A673 (cell line): ENCODE measurements around the gene DLGAP1. TPM values are rescaled to one million over a fixed set of nuclear protein-coding genes. Genes with fewer than 3 reads are reported as not detected.

Experiments
- BruUV-seq: library from RNA; stranded (reverse); fragments of 400-500 nt; replicated peaks from 2 replicates; lab custom pipeline; 2021; lab: Mats Ljungman, UMichigan
- CTCF ChIA-PET: fragments of 300-600 bp; sonication (Branson Sonifier 250); formaldehyde crosslinking; loops from one replicate; lab custom pipeline; 2022; ENCODE audit warnings: antibody characterized with exemption; lab: Charles Lee
- POLR2A ChIA-PET: fragments of 300-600 bp; sonication (Branson Sonifier 250); formaldehyde crosslinking; loops from one replicate; lab custom pipeline; 2022; ENCODE audit warnings: antibody characterized with exemption; ENCODE audit not compliant: low non-redundant PET; lab: Charles Lee
- DNase-seq: peaks from one replicate; pipeline ENCODE4 v3.0.0-alpha.2; 2015; ENCODE audit warnings: low spot score
- H3K27ac ChIP-seq: fragments of 200-600 bp; sonication (generic); 2 replicates; pipeline ENCODE4 v1.5.1; 2016; ENCODE audit warnings: mixed run types, low read depth, mild to moderate bottlenecking, mixed read lengths, antibody characterized with exemption, low read length; ENCODE audit not compliant: poor library complexity, severe bottlenecking
- H3K27me3 ChIP-seq: fragments of 200-600 bp; sonication (generic); replicated peaks from 2 replicates; pipeline ENCODE4 v1.6.1; 2017; ENCODE audit warnings: mixed run types, low read depth, mild to moderate bottlenecking, mixed read lengths, antibody characterized with exemption, low read length; ENCODE audit not compliant: insufficient read depth, poor library complexity
- H3K36me3 ChIP-seq: fragments of 200-600 bp; sonication (generic); 2 replicates; pipeline ENCODE4 v1.6.1; 2016; ENCODE audit warnings: mixed run types, mild to moderate bottlenecking, mixed read lengths, antibody characterized with exemption, low read length; ENCODE audit not compliant: insufficient read depth, poor library complexity, severe bottlenecking
- H3K4me1 ChIP-seq: fragments of 200-600 bp; sonication (generic); 2 replicates; pipeline ENCODE4 v1.6.1; 2017; ENCODE audit warnings: mixed run types, mild to moderate bottlenecking, mixed read lengths, antibody characterized with exemption, low read length; ENCODE audit not compliant: insufficient read depth, poor library complexity, severe bottlenecking
- H3K4me3 ChIP-seq: fragments of 200-600 bp; sonication (generic); 2 replicates; pipeline ENCODE4 v1.5.1; 2016; ENCODE audit warnings: low read depth, mixed run types, mild to moderate bottlenecking, mixed read lengths, low read length; ENCODE audit not compliant: poor library complexity, severe bottlenecking
- H3K9me3 ChIP-seq: fragments of 200-600 bp; sonication (generic); 2 replicates; pipeline ENCODE4 v1.6.1; 2016; ENCODE audit warnings: mixed run types, low read depth, mild to moderate bottlenecking, mixed read lengths, antibody characterized with exemption, low read length; ENCODE audit not compliant: poor library complexity, severe bottlenecking
- CTCF ChIP-seq: fragments of 300-800, 200-600 bp; sonication (generic); conservative IDR thresholded peaks from 2 replicates; pipeline ENCODE4 v1.5.1; 2017; ENCODE audit warnings: low read depth, mild to moderate bottlenecking, antibody characterized with exemption, low read length, moderate library complexity, mixed read lengths
- EZH2 ChIP-seq: fragments of 200-600 bp; sonication (generic); IDR thresholded peaks from 2 replicates; pipeline ENCODE4 v1.6.1; 2017; ENCODE audit warnings: borderline replicate concordance, low read depth, mild to moderate bottlenecking, mixed read lengths, antibody characterized with exemption, low read length; ENCODE audit not compliant: poor library complexity, severe bottlenecking
- intact Hi-C: fragments of 100-400 bp; cut with micrococcal nuclease; formaldehyde crosslinking; loops from one replicate; pipeline ENCODE4 v1.10.0; 2022; ENCODE audit not compliant: unreplicated experiment
- total RNA-seq: library from RNA; stranded (reverse); gene quantifications from 2 replicates; pipeline ENCODE4 v1.2.3, GENCODE V29; 2021

Gene DLGAP1
- total RNA-seq, 1 experiment from 2014 or later, result 135 TPM

- BruUV-seq, result no TSS peak
- POLR2A ChIA-PET, result no interaction called here
- Histone ChIP-seq H3K9me3 (peaks cover 21% of the 10 kb centered on the region), H3K4me1 (peaks cover 13% of the 10 kb centered on the region), H3K36me3 (peaks cover 23% of the 10 kb centered on the region), H3K27me3 (no peaks in the 10 kb centered on the region), H3K27ac (peak overlapping the region; percentile 51), H3K4me3 (no peak overlapping the region)
- no peak for DNase-seq
- intact Hi-C loops, result no loop called here
- TF ChIP-seq EZH2, result no peak
- TF ChIP-seq CTCF, result no peak
- CTCF ChIA-PET, result no interaction called here
These were observed 693.8 kb downstream of the DLGAP1 start for GRCh38 chr18:3761266-3761665.

GRCh38 chr18:3760741-3761140, 694.4 kb downstream of the DLGAP1 start:
- Histone ChIP-seq H3K9me3 (peaks cover 16% of the 10 kb centered on the region), H3K36me3 (peaks cover 19% of the 10 kb centered on the region), H3K4me3 (no peak overlapping the region), H3K4me1 (peaks cover 13% of the 10 kb centered on the region), H3K27me3 (no peaks in the 10 kb centered on the region), H3K27ac (peak overlapping the region; percentile 51)
- ChIA-PET CTCF (no interaction called here), POLR2A (no interaction called here)
- intact Hi-C loops, result no loop called here
- no TSS peak for BruUV-seq
- TF ChIP-seq EZH2 (no peak), CTCF (no peak)
- DNase-seq, result no peak

GRCh38 chr18:3759099-3759498, 696.0 kb downstream of the DLGAP1 start:
- H3K27me3 ChIP-seq, result no peaks in the 10 kb centered on the region
- POLR2A ChIA-PET, result no interaction called here
- CTCF ChIA-PET, result no interaction called here
- no peak for DNase-seq
- peaks cover 14% of the 10 kb centered on the region for H3K9me3 ChIP-seq
- no peak for TF ChIP-seq CTCF
- TF ChIP-seq EZH2, result no peak
- H3K27ac ChIP-seq, result no peak overlapping the region
- peaks cover 19% of the 10 kb centered on the region for H3K36me3 ChIP-seq
- no peak overlapping the region for H3K4me3 ChIP-seq
- no TSS peak for BruUV-seq
- H3K4me1 ChIP-seq, result peaks cover 13% of the 10 kb centered on the region
- intact Hi-C loops, result no loop called here
